GM19238 (cell line): ENCODE measurements around the gene PYY.
"Not testable (repeated sequence)": the region's sequence is repeated elsewhere in the genome, so short reads cannot be mapped to it uniquely, and the experiment has no call there.

ENCODE experiments used
- DNase-seq: peaks from one replicate; pipeline ENCODE4 v3.0.0; 2011; ENCODE audit warnings: low spot score; ENCODE audit not compliant: insufficient read length

PYY gene

GRCh38 chr17:43979011-43979410 lies 25.3 kb upstream of the PYY start:
- no peak for DNase-seq

GRCh38 chr17:43978078-43978477 lies 24.3 kb upstream of the PYY start:
- DNase-seq = no peak

- DNase-seq = no peak
Observed at GRCh38 chr17:43976963-43977837, 23.5 kb upstream of the PYY start.

GRCh38 chr17:43975898-43976297 lies 22.2 kb upstream of the PYY start:
- no peak for DNase-seq

- DNase-seq = no peak
Observed at GRCh38 chr17:43974382-43975266, 20.9 kb upstream of the PYY start.

- DNase-seq = not testable (repeated sequence)
Observed at GRCh38 chr17:43972444-43973212, 18.9 kb upstream of the PYY start.

GRCh38 chr17:43971436-43971835 lies 17.7 kb upstream of the PYY start:
- not testable (repeated sequence) for DNase-seq

- DNase-seq = no peak
Observed at GRCh38 chr17:43970366-43970765, 16.6 kb upstream of the PYY start.

GRCh38 chr17:43967251-43967875 lies 13.6 kb upstream of the PYY start:
- DNase-seq = no peak

- DNase-seq = no peak
Observed at GRCh38 chr17:43966276-43966675, 12.5 kb upstream of the PYY start.

- DNase-seq = no peak
Observed at GRCh38 chr17:43962479-43962878, 8.7 kb upstream of the PYY start.

- DNase-seq = no peak
Observed at GRCh38 chr17:43961954-43962353, 8.2 kb upstream of the PYY start.

GRCh38 chr17:43961292-43961691 lies 7.6 kb upstream of the PYY start:
- not testable (repeated sequence) for DNase-seq

- no peak for DNase-seq
Observed at GRCh38 chr17:43958748-43959352, 5.1 kb upstream of the PYY start.

- no peak for DNase-seq
Observed at GRCh38 chr17:43956222-43956621, 2.5 kb upstream of the PYY start.

GRCh38 chr17:43952724-43953666 lies 745 bp downstream of the PYY start:
- no peak for DNase-seq

- no peak for DNase-seq
Observed at GRCh38 chr17:43952351-43952723, 1.4 kb downstream of the PYY start.

GRCh38 chr17:43951750-43952149 lies 2.0 kb downstream of the PYY start:
- DNase-seq = no peak

GRCh38 chr17:43950554-43950953 lies 3.2 kb downstream of the PYY start:
- DNase-seq = no peak

GRCh38 chr17:43949781-43950180 lies 4.0 kb downstream of the PYY start:
- DNase-seq = no peak
